Activated B cell treated with CpG ODN at 0.5 μM for 24 hours (primary cell): ENCODE data around the gene RNF144A. TPM values are rescaled to one million over a fixed set of nuclear protein-coding genes. Genes with fewer than 3 reads are reported as not detected.

ENCODE experiments used
- ATAC-seq: fragments of 200-7000 bp; cut with Tn5 transposase; one replicate; pipeline ENCODE4 v1.10.0; 2021; ENCODE audit warnings: low read depth, mild to moderate bottlenecking, moderate library complexity
- CTCF ChIA-PET: fragments of 350-600 bp; sonication (Branson Sonifier 250); formaldehyde crosslinking; loops from one replicate; lab custom pipeline; 2021; ENCODE audit warnings: antibody characterized with exemption; lab: Charles Lee
- POLR2A ChIA-PET: fragments of 350-600 bp; sonication (Branson Sonifier 250); formaldehyde crosslinking; loops from one replicate; lab custom pipeline; 2021; ENCODE audit warnings: antibody characterized with exemption; lab: Charles Lee
- DNase-seq: peaks from one replicate; pipeline ENCODE4 v3.0.0; 2022
- H3K27ac Mint-ChIP-seq: one replicate; pipeline ENCODE4 v1.8.0; 2020; ENCODE audit warnings: mixed read lengths
- H3K27me3 Mint-ChIP-seq: one replicate; pipeline ENCODE4 v1.8.0; 2021; ENCODE audit warnings: mixed read lengths
- H3K36me3 Mint-ChIP-seq: one replicate; pipeline ENCODE4 v1.8.0; 2021; ENCODE audit warnings: low read depth, mixed read lengths
- H3K4me1 Mint-ChIP-seq: one replicate; pipeline ENCODE4 v1.8.0; 2021; ENCODE audit warnings: mixed read lengths
- H3K4me3 Mint-ChIP-seq: one replicate; pipeline ENCODE4 v1.8.0; 2020; ENCODE audit warnings: mild to moderate bottlenecking, mixed read lengths
- H3K9me3 Mint-ChIP-seq: one replicate; pipeline ENCODE4 v1.8.0; 2020; ENCODE audit warnings: mixed read lengths
- intact Hi-C: fragments of 100-400 bp; cut with micrococcal nuclease; formaldehyde crosslinking; loops from one replicate; pipeline ENCODE4 v1.15.1; 2024
- total RNA-seq: library from RNA; stranded (reverse); gene quantifications from 2 replicates; pipeline ENCODE4 v1.2.3, GENCODE V29; 2022
- TF ChIP-seq, protein P1 (sequence below): fragments of 200-600 bp; IDR thresholded peaks from one replicate; pipeline ENCODE4 v1.8.0; 2022; ENCODE audit warnings: antibody characterized with exemption, mild to moderate bottlenecking

RNF144A gene
- total RNA-seq, 1 donor from 2014 or later, result 0.89 TPM

DNA sequence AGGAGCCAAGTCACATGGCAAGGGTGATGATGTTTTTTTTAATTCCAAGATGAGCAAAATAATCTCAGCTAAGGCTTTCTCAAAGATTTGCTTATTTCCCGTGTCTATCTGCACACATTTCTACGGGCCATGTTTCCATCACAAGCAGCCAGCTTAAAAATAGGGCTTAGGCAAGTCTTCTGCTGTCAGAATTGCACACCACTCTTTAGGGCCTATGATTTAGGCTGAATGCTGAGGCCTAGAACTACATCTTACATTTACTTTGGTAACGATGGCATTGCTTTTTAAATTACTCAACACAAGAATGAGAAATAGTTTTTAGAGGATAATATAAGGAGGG, 144.2 kb downstream of the RNF144A start:
- TF ChIP-seq, protein P1, sequence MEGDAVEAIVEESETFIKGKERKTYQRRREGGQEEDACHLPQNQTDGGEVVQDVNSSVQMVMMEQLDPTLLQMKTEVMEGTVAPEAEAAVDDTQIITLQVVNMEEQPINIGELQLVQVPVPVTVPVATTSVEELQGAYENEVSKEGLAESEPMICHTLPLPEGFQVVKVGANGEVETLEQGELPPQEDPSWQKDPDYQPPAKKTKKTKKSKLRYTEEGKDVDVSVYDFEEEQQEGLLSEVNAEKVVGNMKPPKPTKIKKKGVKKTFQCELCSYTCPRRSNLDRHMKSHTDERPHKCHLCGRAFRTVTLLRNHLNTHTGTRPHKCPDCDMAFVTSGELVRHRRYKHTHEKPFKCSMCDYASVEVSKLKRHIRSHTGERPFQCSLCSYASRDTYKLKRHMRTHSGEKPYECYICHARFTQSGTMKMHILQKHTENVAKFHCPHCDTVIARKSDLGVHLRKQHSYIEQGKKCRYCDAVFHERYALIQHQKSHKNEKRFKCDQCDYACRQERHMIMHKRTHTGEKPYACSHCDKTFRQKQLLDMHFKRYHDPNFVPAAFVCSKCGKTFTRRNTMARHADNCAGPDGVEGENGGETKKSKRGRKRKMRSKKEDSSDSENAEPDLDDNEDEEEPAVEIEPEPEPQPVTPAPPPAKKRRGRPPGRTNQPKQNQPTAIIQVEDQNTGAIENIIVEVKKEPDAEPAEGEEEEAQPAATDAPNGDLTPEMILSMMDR, result no peak
- Mint-ChIP-seq H3K27ac (no peak overlapping the region), H3K9me3 (peaks cover 9% of the 10 kb centered on the region), H3K4me1 (peaks cover 25% of the 10 kb centered on the region), H3K27me3 (no peaks in the 10 kb centered on the region), H3K36me3 (peaks cover 6% of the 10 kb centered on the region), H3K4me3 (no peak overlapping the region)
- ATAC-seq, result no peak
- intact Hi-C loops, result no loop called here
- no peak for DNase-seq
- POLR2A ChIA-PET, result no interaction called here
- CTCF ChIA-PET, result no interaction called here

DNA sequence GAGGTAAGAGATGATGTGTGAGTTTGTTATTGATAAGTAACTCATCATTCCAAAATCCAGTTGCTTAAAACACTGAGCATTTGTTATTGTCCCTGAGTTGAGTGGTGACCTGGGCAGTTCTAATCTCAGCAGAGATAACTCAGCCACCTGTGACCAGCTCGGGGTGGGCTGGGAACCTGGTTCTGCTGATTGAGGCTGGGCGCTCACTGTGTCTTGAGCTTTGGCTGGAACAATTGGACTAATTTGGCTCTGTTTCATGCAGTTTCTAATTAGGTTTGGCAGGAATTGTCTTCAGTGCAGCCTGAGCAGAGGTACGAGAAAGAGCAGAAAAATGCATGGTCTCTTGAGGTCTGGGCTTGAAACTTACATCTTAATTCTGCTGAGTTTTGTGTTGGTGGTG, 144.7 kb downstream of the RNF144A start:
- DNase-seq (no peak), ATAC-seq (no peak)
- TF ChIP-seq, protein P1, result no peak
- intact Hi-C loops, result no loop called here
- ChIA-PET POLR2A (no interaction called here), CTCF (no interaction called here)
- Mint-ChIP-seq H3K4me1 (peaks cover 25% of the 10 kb centered on the region), H3K4me3 (no peak overlapping the region), H3K36me3 (peaks cover 6% of the 10 kb centered on the region), H3K9me3 (peaks cover 9% of the 10 kb centered on the region), H3K27me3 (no peaks in the 10 kb centered on the region), H3K27ac (no peak overlapping the region)

GRCh38 chr2:7063789-7064188, 146.6 kb downstream of the RNF144A start:
- Mint-ChIP-seq H3K4me3 (no peak overlapping the region), H3K27ac (no peak overlapping the region), H3K27me3 (peaks cover 6% of the 10 kb centered on the region), H3K36me3 (peaks cover 6% of the 10 kb centered on the region), H3K4me1 (peaks cover 20% of the 10 kb centered on the region), H3K9me3 (peaks cover 9% of the 10 kb centered on the region)
- DNase-seq (no peak), ATAC-seq (no peak)
- intact Hi-C loops, result no loop called here
- TF ChIP-seq, protein P1, result no peak
- CTCF ChIA-PET, result no interaction called here
- POLR2A ChIA-PET, result no interaction called here

GRCh38 chr2:7068457-7068856, 151.2 kb downstream of the RNF144A start:
- no peak for DNase-seq
- peaks cover under 1% of the 10 kb centered on the region for H3K36me3 Mint-ChIP-seq
- ATAC-seq, result no peak
- intact Hi-C loops, result no loop called here
- ChIA-PET CTCF (interaction anchor here (1.1 to 2.3 kb wide), 2 partner anchors 10 to 25 kb away, joined by 3 to 7 read pairs; no protein-coding TSS in a partner anchor), POLR2A (no interaction called here)
- no peaks in the 10 kb centered on the region for H3K4me1 Mint-ChIP-seq
- no peak overlapping the region for H3K4me3 Mint-ChIP-seq
- H3K9me3 Mint-ChIP-seq, result peaks cover 10% of the 10 kb centered on the region
- TF ChIP-seq, protein P1, result no peak
- peaks cover 8% of the 10 kb centered on the region for H3K27me3 Mint-ChIP-seq
- no peak overlapping the region for H3K27ac Mint-ChIP-seq

GRCh38 chr2:7070483-7070882, 153.3 kb downstream of the RNF144A start:
- intact Hi-C loops, result no loop called here
- H3K36me3 Mint-ChIP-seq, result no peaks in the 10 kb centered on the region
- ChIA-PET CTCF (interaction anchor here (2.3 kb wide), 1 partner anchor 27 kb away, joined by 7 read pairs; no protein-coding TSS in a partner anchor), POLR2A (no interaction called here)
- no peaks in the 10 kb centered on the region for H3K4me1 Mint-ChIP-seq
- no peak overlapping the region for H3K4me3 Mint-ChIP-seq
- ATAC-seq (no peak), DNase-seq (no peak)
- peaks cover 6% of the 10 kb centered on the region for H3K9me3 Mint-ChIP-seq
- TF ChIP-seq, protein P1, result no peak
- no peak overlapping the region for H3K27ac Mint-ChIP-seq
- H3K27me3 Mint-ChIP-seq, result peaks cover 8% of the 10 kb centered on the region
